A673 (cell line): ENCODE data around the gene COL4A2. TPM values are rescaled to one million over a fixed set of nuclear protein-coding genes. Genes with fewer than 3 reads are reported as not detected.

ENCODE experiments used
- BruUV-seq: library from RNA; stranded (reverse); fragments of 400-500 nt; replicated peaks from 2 replicates; lab custom pipeline; 2021; lab: Mats Ljungman, UMichigan
- CTCF ChIA-PET: fragments of 300-600 bp; sonication (Branson Sonifier 250); formaldehyde crosslinking; loops from one replicate; lab custom pipeline; 2022; ENCODE audit warnings: antibody characterized with exemption; lab: Charles Lee
- POLR2A ChIA-PET: fragments of 300-600 bp; sonication (Branson Sonifier 250); formaldehyde crosslinking; loops from one replicate; lab custom pipeline; 2022; ENCODE audit warnings: antibody characterized with exemption; ENCODE audit not compliant: low non-redundant PET; lab: Charles Lee
- DNase-seq: peaks from one replicate; pipeline ENCODE4 v3.0.0-alpha.2; 2015; ENCODE audit warnings: low spot score
- H3K27ac ChIP-seq: fragments of 200-600 bp; sonication (generic); 2 replicates; pipeline ENCODE4 v1.5.1; 2016; ENCODE audit warnings: mixed run types, low read depth, mild to moderate bottlenecking, mixed read lengths, antibody characterized with exemption, low read length; ENCODE audit not compliant: poor library complexity, severe bottlenecking
- H3K27me3 ChIP-seq: fragments of 200-600 bp; sonication (generic); replicated peaks from 2 replicates; pipeline ENCODE4 v1.6.1; 2017; ENCODE audit warnings: mixed run types, low read depth, mild to moderate bottlenecking, mixed read lengths, antibody characterized with exemption, low read length; ENCODE audit not compliant: insufficient read depth, poor library complexity
- H3K36me3 ChIP-seq: fragments of 200-600 bp; sonication (generic); 2 replicates; pipeline ENCODE4 v1.6.1; 2016; ENCODE audit warnings: mixed run types, mild to moderate bottlenecking, mixed read lengths, antibody characterized with exemption, low read length; ENCODE audit not compliant: insufficient read depth, poor library complexity, severe bottlenecking
- H3K4me1 ChIP-seq: fragments of 200-600 bp; sonication (generic); 2 replicates; pipeline ENCODE4 v1.6.1; 2017; ENCODE audit warnings: mixed run types, mild to moderate bottlenecking, mixed read lengths, antibody characterized with exemption, low read length; ENCODE audit not compliant: insufficient read depth, poor library complexity, severe bottlenecking
- H3K4me3 ChIP-seq: fragments of 200-600 bp; sonication (generic); 2 replicates; pipeline ENCODE4 v1.5.1; 2016; ENCODE audit warnings: low read depth, mixed run types, mild to moderate bottlenecking, mixed read lengths, low read length; ENCODE audit not compliant: poor library complexity, severe bottlenecking
- H3K9me3 ChIP-seq: fragments of 200-600 bp; sonication (generic); 2 replicates; pipeline ENCODE4 v1.6.1; 2016; ENCODE audit warnings: mixed run types, low read depth, mild to moderate bottlenecking, mixed read lengths, antibody characterized with exemption, low read length; ENCODE audit not compliant: poor library complexity, severe bottlenecking
- CTCF ChIP-seq: fragments of 300-800, 200-600 bp; sonication (generic); conservative IDR thresholded peaks from 2 replicates; pipeline ENCODE4 v1.5.1; 2017; ENCODE audit warnings: low read depth, mild to moderate bottlenecking, antibody characterized with exemption, low read length, moderate library complexity, mixed read lengths
- EZH2 ChIP-seq: fragments of 200-600 bp; sonication (generic); IDR thresholded peaks from 2 replicates; pipeline ENCODE4 v1.6.1; 2017; ENCODE audit warnings: borderline replicate concordance, low read depth, mild to moderate bottlenecking, mixed read lengths, antibody characterized with exemption, low read length; ENCODE audit not compliant: poor library complexity, severe bottlenecking
- intact Hi-C: fragments of 100-400 bp; cut with micrococcal nuclease; formaldehyde crosslinking; loops from one replicate; pipeline ENCODE4 v1.10.0; 2022; ENCODE audit not compliant: unreplicated experiment
- total RNA-seq: library from RNA; stranded (reverse); gene quantifications from 2 replicates; pipeline ENCODE4 v1.2.3, GENCODE V29; 2021

COL4A2 gene
- total RNA-seq, 1 experiment from 2014 or later: 184 TPM

DNA sequence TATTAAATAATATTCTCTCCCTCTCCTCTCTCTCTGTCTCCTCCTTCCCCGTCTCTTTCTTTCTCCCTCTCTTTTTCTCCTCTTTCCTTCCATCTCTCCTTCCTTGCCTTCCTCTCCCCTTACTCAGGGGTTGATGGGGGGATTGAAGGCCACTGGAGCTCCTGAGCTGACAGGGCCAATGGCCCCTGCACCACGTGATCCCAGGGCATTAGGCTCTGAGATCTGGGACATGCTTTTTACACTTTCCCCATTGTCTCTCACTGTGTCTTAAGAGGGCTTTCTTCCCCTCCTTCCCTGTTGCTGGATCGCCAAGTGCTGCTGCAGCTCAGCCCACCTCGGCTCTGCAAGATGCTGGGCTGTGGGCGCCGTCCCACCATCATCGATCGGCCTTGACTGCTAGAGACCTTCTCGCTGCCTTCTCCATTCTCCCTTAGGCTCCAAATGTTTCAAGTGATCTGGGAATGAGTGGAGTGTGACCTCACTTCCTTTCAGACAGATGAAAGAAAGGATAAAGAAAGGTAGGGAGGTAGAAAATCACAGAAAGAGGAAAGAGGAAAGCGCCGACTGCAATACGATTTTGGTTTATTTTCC is 42.3 kb upstream of the COL4A2 start:
- Histone ChIP-seq H3K4me1 (peaks cover 4% of the 10 kb centered on the region), H3K9me3 (no peaks in the 10 kb centered on the region), H3K27me3 (no peaks in the 10 kb centered on the region), H3K4me3 (no peak overlapping the region), H3K27ac (no peak overlapping the region), H3K36me3 (no peaks in the 10 kb centered on the region)
- CTCF ChIA-PET: no interaction called here
- TF ChIP-seq CTCF (no peak), EZH2 (no peak)
- no TSS peak for BruUV-seq
- POLR2A ChIA-PET: no interaction called here
- intact Hi-C loops: no loop called here
- DNase-seq: no peak

DNA sequence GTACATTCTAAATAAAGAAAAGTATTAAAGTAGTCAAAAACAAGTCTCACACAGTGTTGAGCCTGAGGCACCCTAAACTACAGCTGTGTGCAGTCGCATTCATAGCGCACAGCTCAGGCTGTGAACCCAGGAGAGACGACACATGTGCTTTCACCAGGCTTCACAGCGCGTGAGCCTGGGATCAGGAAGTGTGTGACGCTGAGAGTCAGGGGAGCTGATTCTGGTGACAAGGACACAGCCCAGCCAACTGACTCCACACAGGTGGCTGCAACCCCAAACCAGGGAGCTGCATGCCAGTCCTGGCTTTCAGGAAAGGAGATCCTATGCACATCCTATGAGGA is 41.8 kb upstream of the COL4A2 start:
- no TSS peak for BruUV-seq
- H3K4me1 ChIP-seq: peaks cover 4% of the 10 kb centered on the region
- no peak overlapping the region for H3K27ac ChIP-seq
- no peak for DNase-seq
- no peak overlapping the region for H3K4me3 ChIP-seq
- POLR2A ChIA-PET: no interaction called here
- H3K36me3 ChIP-seq: no peaks in the 10 kb centered on the region
- TF ChIP-seq CTCF (no peak), EZH2 (no peak)
- CTCF ChIA-PET: no interaction called here
- no peaks in the 10 kb centered on the region for H3K9me3 ChIP-seq
- no peaks in the 10 kb centered on the region for H3K27me3 ChIP-seq
- intact Hi-C loops: no loop called here

GRCh38 chr13:110265682-110266430 is 41.2 kb upstream of the COL4A2 start:
- H3K27me3 ChIP-seq: no peaks in the 10 kb centered on the region
- H3K27ac ChIP-seq: no peak overlapping the region
- POLR2A ChIA-PET: no interaction called here
- DNase-seq: no peak
- BruUV-seq: no TSS peak
- CTCF ChIA-PET: no interaction called here
- peaks cover 4% of the 10 kb centered on the region for H3K4me1 ChIP-seq
- H3K4me3 ChIP-seq: no peak overlapping the region
- no peaks in the 10 kb centered on the region for H3K36me3 ChIP-seq
- intact Hi-C loops: no loop called here
- H3K9me3 ChIP-seq: no peaks in the 10 kb centered on the region
- no peak for TF ChIP-seq CTCF
- TF ChIP-seq EZH2: no peak
